ENCODE results near the gene LYRM9. TPM values are rescaled to one million over a fixed set of nuclear protein-coding genes. Genes with fewer than 3 reads are reported as not detected.

The LYRM9 gene
- total RNA-seq, 1 donor from 2014 or later, result 8.3 TPM

DNA sequence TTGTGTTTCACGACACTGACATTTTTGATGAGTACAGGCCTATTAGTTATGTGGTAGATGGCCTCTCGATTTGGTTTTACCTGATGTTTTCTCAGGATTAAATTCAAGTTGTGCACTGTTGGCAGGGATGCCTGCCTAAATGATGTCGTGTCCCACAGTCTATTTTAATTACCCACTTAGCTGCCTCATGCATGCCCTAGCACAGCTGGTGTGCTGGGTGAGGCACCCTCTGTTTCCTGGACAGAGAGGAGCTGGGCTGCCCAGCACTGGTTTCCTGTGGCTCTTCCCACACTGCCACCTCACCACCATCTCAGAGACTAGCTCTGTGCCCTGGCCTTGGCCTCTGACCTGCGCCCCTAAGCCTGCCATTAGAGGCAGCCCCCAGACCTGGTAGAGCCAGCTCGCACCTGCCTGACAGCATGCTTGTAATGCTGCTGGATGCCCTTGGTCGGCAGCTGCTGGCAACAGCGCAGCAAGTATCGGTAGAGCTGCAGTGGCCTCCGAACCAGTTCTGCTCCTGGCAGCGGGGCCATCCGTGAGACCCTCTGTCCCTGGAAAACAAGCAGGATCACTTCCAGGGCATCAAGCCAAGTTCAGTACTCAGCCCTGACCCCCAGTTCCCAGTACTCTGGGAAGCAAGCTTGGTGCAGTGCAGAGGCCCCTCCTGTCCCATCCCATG lies 10.9 kb downstream of the LYRM9 start:
- intact Hi-C loops (cut with micrococcal nuclease), result no loop called here
- DNase-seq, result no peak
- TF ChIP-seq, protein P1, sequence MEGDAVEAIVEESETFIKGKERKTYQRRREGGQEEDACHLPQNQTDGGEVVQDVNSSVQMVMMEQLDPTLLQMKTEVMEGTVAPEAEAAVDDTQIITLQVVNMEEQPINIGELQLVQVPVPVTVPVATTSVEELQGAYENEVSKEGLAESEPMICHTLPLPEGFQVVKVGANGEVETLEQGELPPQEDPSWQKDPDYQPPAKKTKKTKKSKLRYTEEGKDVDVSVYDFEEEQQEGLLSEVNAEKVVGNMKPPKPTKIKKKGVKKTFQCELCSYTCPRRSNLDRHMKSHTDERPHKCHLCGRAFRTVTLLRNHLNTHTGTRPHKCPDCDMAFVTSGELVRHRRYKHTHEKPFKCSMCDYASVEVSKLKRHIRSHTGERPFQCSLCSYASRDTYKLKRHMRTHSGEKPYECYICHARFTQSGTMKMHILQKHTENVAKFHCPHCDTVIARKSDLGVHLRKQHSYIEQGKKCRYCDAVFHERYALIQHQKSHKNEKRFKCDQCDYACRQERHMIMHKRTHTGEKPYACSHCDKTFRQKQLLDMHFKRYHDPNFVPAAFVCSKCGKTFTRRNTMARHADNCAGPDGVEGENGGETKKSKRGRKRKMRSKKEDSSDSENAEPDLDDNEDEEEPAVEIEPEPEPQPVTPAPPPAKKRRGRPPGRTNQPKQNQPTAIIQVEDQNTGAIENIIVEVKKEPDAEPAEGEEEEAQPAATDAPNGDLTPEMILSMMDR (IDR thresholded peaks at IDR 0.05; ENCODE audit: borderline replicate concordance), result no peak
- H3K4me3 ChIP-seq, result no peak overlapping the region
- H3K27me3 ChIP-seq (ENCODE audit: low read depth), result no peaks in the 10 kb centered on the region
- peaks cover 17% of the 10 kb centered on the region for H3K4me1 ChIP-seq
- H3K9me3 ChIP-seq (replicated peaks), result no peaks in the 10 kb centered on the region
- H3K36me3 ChIP-seq, result peaks cover 4% of the 10 kb centered on the region
- H3K27ac ChIP-seq (replicated peaks), result no peak overlapping the region

DNA sequence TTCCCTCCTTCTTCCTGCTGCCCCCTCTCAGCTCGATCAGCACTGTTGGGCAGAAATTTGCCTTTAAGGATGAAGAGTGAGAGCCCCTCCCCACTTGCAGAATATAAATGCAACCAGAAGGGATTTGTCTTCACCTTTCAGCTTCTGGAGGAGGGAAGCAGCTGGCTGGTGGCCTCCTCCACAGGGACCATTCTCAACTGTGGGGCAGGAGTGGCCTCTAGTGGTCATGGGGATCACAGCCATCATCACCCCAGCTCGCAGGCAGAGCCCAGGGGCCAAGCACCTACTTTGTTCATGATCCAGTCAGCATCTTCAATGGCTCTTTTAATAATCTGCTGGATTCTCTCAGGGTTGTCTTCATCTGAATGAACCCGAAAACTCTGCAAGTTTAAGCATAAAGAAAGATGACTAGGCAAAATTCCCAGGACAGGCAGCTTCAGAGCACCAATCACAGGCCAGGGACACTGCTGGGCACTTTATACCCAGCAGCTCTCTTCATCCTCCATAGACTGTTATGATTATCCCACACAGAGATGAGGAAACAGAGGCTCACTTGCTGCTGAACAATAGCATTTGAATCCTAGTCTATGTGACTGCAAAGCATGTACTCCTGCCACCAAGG lies 13.1 kb downstream of the LYRM9 start:
- H3K4me1 ChIP-seq, result peaks cover 17% of the 10 kb centered on the region
- TF ChIP-seq, protein P1 (IDR thresholded peaks at IDR 0.05; ENCODE audit: borderline replicate concordance), result peak; percentile 89
- intact Hi-C loops (cut with micrococcal nuclease), result no loop called here
- H3K9me3 ChIP-seq (replicated peaks), result no peaks in the 10 kb centered on the region
- peaks cover 8% of the 10 kb centered on the region for H3K36me3 ChIP-seq
- no peaks in the 10 kb centered on the region for H3K27me3 ChIP-seq (ENCODE audit: low read depth)
- no peak overlapping the region for H3K4me3 ChIP-seq
- DNase-seq, result peak; percentile 74
- H3K27ac ChIP-seq (replicated peaks), result no peak overlapping the region

DNA sequence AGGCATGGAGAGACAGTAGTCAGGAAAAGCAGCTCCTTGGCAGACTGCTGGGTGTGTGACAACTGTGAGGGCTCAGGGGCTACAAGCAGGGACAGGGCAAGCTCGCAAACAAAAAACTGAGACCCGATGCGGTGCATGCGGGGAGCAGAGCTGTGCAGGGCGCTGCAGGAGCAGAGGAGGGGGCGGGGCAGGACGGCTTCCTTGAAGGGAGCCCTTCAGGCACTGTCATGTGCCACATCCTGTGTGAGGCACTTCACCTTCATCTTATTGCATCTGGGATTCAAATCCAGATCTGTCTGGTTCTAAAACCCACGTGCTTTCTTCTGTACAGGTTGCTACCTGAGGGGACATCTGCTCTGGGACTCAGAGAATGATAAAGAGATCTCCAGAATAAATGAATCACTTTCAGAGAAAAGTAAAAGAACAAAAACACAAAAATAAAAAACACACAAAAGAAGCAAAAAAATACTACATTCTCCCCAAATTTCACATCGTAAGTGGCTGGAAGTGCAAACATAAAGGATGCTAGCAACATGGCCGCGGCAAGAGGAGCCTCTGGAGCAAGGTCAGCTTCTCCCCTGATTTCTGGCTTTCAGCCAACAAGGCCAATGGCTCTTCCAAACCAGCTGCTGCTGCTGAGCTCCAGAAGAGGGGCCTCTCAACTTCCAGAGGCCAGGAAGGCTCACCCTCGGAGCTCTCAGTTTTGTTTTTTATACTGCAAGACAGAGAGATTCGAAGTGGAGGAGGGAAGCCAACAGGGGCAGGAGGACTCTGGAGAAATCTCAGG lies 14.2 kb downstream of the LYRM9 start:
- Histone ChIP-seq H3K9me3 (replicated peaks) (no peaks in the 10 kb centered on the region), H3K36me3 (peaks cover 8% of the 10 kb centered on the region), H3K27me3 (ENCODE audit: low read depth) (no peaks in the 10 kb centered on the region), H3K4me1 (peaks cover 17% of the 10 kb centered on the region), H3K27ac (replicated peaks) (no peak overlapping the region), H3K4me3 (no peak overlapping the region)
- DNase-seq, result no peak
- intact Hi-C loops (cut with micrococcal nuclease), result no loop called here
- TF ChIP-seq, protein P1 (IDR thresholded peaks at IDR 0.05; ENCODE audit: borderline replicate concordance), result no peak

DNA sequence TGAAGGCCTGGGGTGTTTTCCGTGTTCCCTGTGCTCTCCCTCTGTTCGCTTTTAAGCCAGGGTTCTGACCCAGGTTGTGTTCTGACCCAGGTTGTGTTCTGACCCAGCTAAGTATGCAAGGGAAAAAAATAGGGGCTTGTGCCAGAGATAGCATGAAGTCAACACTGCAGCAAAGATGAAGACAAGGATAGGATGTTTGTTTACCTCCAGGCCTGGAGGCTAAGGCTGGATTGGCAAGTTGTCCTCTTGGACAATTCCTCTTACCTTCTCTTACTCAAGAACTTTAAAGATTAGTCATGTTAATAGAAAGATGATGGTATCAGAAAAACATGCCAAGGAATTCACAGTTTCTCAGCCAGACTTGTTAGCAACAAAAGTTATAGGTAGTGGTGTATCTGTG lies 19.4 kb downstream of the LYRM9 start:
- intact Hi-C loops (cut with micrococcal nuclease), result no loop called here
- TF ChIP-seq, protein P1 (IDR thresholded peaks at IDR 0.05; ENCODE audit: borderline replicate concordance), result no peak
- no peak overlapping the region for H3K4me3 ChIP-seq
- H3K36me3 ChIP-seq, result peaks cover 8% of the 10 kb centered on the region
- H3K4me1 ChIP-seq, result no peaks in the 10 kb centered on the region
- peaks cover 6% of the 10 kb centered on the region for H3K9me3 ChIP-seq (replicated peaks)
- DNase-seq, result no peak
- no peaks in the 10 kb centered on the region for H3K27me3 ChIP-seq (ENCODE audit: low read depth)
- no peak overlapping the region for H3K27ac ChIP-seq (replicated peaks)

DNA sequence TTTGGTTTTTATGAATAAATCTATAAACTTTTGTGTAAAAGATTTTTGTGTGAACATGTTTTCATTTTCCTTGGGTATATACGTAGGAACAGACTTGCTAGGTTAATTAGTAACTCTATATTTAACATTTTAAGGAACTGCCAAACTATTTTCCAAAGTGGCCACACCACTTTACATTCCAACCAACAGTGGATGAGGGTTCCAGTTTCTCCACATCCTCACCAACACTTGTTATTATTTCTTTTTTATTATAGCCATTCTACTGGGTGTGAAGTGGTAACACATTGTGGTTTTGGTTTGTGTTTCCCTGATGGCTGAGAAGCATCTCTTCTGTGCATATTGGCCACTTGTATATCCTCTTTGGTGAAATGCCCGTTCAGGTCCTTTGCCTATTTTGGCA lies 20.0 kb downstream of the LYRM9 start:
- H3K4me1 ChIP-seq, result no peaks in the 10 kb centered on the region
- H3K27ac ChIP-seq (replicated peaks), result no peak overlapping the region
- H3K36me3 ChIP-seq, result peaks cover 8% of the 10 kb centered on the region
- H3K27me3 ChIP-seq (ENCODE audit: low read depth), result no peaks in the 10 kb centered on the region
- DNase-seq, result no peak
- no peak overlapping the region for H3K4me3 ChIP-seq
- TF ChIP-seq, protein P1 (IDR thresholded peaks at IDR 0.05; ENCODE audit: borderline replicate concordance), result no peak
- peaks cover 6% of the 10 kb centered on the region for H3K9me3 ChIP-seq (replicated peaks)
- intact Hi-C loops (cut with micrococcal nuclease), result no loop called here

All from left ventricle myocardium inferior (tissue), 1 donor.